Glutamatergic neuron (in vitro differentiated cells): ENCODE measurements around the gene TMEM248. TPM values are rescaled to one million over a fixed set of nuclear protein-coding genes. Genes with fewer than 3 reads are reported as not detected.
"Not testable (repeated sequence)": the region's sequence is repeated elsewhere in the genome, so short reads cannot be mapped to it uniquely, and the experiment has no call there.

Source experiments
- DNase-seq: peaks from one replicate; pipeline ENCODE4 v3.0.0; 2022
- H3K27ac Mint-ChIP-seq: one replicate; pipeline ENCODE4 v1.8.0; 2020; ENCODE audit warnings: mild to moderate bottlenecking, mixed read lengths, inconsistent platforms; ENCODE audit not compliant: unreplicated experiment
- H3K27me3 Mint-ChIP-seq: one replicate; pipeline ENCODE4 v1.8.0; 2020; ENCODE audit warnings: mild to moderate bottlenecking, moderate library complexity, mixed read lengths, inconsistent platforms; ENCODE audit not compliant: unreplicated experiment
- H3K36me3 Mint-ChIP-seq: one replicate; pipeline ENCODE4 v1.8.0; 2020; ENCODE audit warnings: mild to moderate bottlenecking, mixed read lengths, inconsistent platforms; ENCODE audit not compliant: unreplicated experiment
- H3K4me1 Mint-ChIP-seq: one replicate; pipeline ENCODE4 v1.8.0; 2020; ENCODE audit warnings: mild to moderate bottlenecking, low read depth, mixed read lengths, inconsistent platforms; ENCODE audit not compliant: unreplicated experiment
- H3K4me3 Mint-ChIP-seq: one replicate; pipeline ENCODE4 v1.8.0; 2020; ENCODE audit warnings: mild to moderate bottlenecking, mixed read lengths, inconsistent platforms; ENCODE audit not compliant: unreplicated experiment
- H3K9me3 Mint-ChIP-seq: one replicate; pipeline ENCODE4 v1.8.0; 2020; ENCODE audit warnings: mild to moderate bottlenecking, moderate library complexity, mixed read lengths, inconsistent platforms; ENCODE audit not compliant: unreplicated experiment
- total RNA-seq: library from RNA; stranded (reverse); fragmentation: NEBNext Ultra II Directional; extraction: Animal tissue kit (Norgen Biotek cat#: 25700); gene quantifications from one replicate; pipeline ENCODE4 v1.2.1, GENCODE V29; 2021; ENCODE audit not compliant: unreplicated experiment
- TF ChIP-seq, protein P1 (sequence below): fragments of 200-600 bp; sonication (generic); IDR thresholded peaks from one replicate; pipeline ENCODE4 v1.5.0; 2021; ENCODE audit not compliant: partially characterized antibody, unreplicated experiment

Gene TMEM248
- total RNA-seq, 1 donor from 2014 or later: 62.6 TPM

DNA sequence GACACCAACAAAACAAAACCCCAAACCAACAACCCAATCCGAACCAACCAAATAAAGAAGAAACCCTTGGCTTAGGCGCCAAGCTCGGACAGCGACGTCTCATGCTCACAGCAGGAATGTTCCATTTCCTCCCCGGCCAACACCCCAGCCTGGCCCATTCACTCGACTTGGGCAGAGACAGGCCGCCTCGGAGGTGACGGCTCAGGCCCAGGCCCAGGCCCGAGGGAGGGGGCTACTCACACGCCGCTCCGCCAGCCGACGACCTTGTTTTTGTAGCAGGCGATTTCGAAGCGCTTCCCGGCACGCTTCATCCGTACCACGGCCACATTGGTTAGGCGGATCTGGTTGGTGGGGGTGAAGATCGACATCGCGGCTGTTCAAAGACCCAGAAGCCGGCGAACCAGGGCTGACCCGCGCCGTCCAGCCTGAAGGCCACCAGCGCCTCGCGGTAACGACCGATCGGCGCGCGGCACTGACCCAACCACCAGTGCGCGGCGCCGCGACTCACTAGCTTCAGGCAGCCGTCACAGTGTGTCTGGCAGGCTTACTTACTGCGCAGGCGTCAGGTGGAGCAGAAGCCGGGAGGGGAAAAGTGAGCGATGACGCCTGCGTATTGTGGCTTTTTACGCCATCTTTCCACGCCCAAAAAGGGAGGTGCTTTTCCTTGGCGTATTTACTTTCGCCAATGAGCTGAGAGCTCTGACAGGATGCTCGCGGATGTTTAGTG lies 74.2 kb downstream of the TMEM248 start, which contains the start of gene SBDS:
SBDS (minus strand) TSS at position 537 of the 727 bp plus-strand sequence; CDS start at position 368, 169 bp downstream.
- Mint-ChIP-seq H3K27ac (peak within 1 kb of the TSS; percentile 97), H3K4me3 (peak within 1 kb of the TSS; percentile 99)
- not testable (repeated sequence) for H3K4me1 Mint-ChIP-seq, H3K27me3 Mint-ChIP-seq, H3K36me3 Mint-ChIP-seq, H3K9me3 Mint-ChIP-seq
- peak; percentile 91 for DNase-seq

DNA sequence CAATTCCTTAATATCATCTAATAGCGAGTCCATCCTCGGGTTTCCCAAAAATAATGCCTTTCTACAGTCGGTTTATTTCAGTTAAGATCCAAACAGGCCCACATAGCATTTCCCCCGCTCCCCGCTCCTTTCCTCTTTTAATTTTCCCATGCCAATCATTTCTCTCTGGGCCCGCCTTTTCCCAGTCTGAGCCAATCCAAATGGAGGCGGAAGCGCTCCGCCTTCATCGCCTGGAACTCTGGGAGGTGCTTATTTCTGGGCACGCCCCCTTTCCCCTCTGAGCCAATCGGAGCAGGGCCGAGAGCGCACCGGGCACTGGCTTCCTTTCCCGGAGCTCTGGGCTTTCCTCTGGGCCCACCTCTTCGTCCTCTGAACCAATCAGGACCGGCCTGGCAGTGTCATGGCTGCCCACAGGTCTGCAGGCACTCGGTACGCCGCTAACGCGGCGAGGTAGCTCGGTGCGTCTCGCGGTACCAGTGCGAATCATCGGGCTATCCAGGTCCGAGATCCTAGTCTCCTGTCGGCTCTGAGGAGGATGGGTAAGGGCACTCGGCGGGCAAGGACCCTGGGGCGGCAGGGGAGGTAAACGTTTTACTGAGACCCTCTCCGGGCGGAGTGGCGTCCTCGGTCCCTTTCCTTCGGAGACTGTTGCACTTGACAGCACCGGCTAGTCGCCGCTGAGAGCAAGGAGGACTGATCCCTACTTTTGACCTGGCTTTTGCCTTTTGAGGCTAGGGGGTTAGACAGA lies 75.6 kb downstream of the TMEM248 start, which contains the start of gene TYW1:
TYW1 (plus strand) TSS at position 390 of the 748 bp plus-strand sequence; CDS start at position 536, 146 bp downstream.
- H3K27me3 Mint-ChIP-seq, H3K4me1 Mint-ChIP-seq, H3K9me3 Mint-ChIP-seq, H3K36me3 Mint-ChIP-seq: not testable (repeated sequence)
- H3K4me3 Mint-ChIP-seq: peak within 1 kb of the TSS; percentile 99
- peak within 1 kb of the TSS; percentile 95 for H3K27ac Mint-ChIP-seq
- DNase-seq: peak; percentile 97

DNA sequence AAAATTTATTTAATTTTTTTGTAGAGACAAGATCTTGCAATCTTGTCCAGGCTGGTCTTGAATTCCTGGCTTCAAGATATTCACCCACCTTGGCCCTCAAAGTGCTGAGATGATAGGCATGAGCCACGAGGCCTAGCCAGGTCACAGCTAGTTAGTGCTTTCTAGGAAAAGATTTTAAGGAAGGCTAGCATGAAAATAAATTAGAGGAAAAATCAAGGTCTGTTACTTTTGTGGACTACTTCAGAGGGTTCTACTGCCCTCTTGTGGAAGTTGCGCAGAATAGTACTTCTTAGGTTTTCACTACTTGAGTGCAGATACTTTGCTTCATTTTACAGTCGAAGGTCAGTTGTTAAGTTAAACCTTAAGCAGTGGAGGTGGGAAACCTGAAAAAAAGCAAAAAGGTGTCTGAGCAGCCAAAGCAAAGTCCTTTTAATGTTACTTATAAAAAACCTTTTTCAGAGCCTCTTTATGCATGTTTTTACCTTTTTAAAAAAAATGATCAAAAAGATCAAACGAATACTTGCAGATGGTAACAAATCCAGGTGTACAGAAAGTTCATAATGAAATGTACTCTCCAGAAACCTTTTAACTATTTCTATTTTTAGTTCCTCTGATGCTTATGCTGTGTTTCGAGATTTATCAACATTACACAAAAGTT lies 79.7 kb downstream of the TMEM248 start:
- H3K9me3 Mint-ChIP-seq, DNase-seq, H3K4me3 Mint-ChIP-seq, H3K27me3 Mint-ChIP-seq, H3K27ac Mint-ChIP-seq, H3K4me1 Mint-ChIP-seq, H3K36me3 Mint-ChIP-seq: not testable (repeated sequence)
- TF ChIP-seq, protein P1, sequence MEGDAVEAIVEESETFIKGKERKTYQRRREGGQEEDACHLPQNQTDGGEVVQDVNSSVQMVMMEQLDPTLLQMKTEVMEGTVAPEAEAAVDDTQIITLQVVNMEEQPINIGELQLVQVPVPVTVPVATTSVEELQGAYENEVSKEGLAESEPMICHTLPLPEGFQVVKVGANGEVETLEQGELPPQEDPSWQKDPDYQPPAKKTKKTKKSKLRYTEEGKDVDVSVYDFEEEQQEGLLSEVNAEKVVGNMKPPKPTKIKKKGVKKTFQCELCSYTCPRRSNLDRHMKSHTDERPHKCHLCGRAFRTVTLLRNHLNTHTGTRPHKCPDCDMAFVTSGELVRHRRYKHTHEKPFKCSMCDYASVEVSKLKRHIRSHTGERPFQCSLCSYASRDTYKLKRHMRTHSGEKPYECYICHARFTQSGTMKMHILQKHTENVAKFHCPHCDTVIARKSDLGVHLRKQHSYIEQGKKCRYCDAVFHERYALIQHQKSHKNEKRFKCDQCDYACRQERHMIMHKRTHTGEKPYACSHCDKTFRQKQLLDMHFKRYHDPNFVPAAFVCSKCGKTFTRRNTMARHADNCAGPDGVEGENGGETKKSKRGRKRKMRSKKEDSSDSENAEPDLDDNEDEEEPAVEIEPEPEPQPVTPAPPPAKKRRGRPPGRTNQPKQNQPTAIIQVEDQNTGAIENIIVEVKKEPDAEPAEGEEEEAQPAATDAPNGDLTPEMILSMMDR: peak; percentile 55

DNA sequence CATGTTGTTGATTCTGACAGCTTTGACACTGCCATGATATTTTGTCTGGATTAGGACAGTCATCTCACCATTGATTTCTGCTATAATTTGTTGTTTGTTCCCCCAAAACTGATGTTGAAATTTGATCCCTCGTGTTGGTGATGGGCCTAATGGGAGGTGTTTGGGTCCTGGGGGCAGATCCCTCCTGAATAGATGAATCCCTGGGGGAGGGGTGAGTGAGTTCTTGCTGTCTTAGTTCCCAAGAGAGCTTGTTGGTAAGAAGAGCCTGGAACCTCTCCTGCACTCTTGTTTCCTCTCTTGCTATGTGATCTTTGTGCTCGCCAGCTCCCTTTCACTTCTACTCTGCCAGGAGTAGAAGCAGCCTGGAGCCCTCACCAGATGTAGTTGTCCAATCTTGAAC lies 83.1 kb downstream of the TMEM248 start:
- H3K4me1 Mint-ChIP-seq, H3K36me3 Mint-ChIP-seq, DNase-seq, H3K27me3 Mint-ChIP-seq, H3K9me3 Mint-ChIP-seq, H3K4me3 Mint-ChIP-seq, H3K27ac Mint-ChIP-seq: not testable (repeated sequence)

DNA sequence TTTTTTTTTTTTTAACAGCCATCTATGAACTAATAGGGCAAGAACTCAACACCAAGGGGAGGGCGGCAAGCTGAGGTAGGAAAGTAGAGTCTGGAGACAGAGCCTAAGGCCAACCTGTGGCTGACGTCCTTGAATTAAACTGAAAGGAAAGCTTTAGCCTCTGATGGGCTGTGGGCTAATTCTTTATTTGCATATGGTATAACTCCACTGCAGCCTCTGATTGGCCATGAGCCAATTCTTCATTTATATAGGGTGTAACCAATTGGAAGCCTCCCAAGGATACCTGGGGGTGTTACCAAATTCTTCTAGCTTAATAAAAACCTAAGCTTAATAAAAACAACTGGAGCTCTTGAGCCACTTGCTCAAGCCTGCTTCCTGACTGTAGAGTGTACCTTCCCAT lies 85.9 kb downstream of the TMEM248 start:
- DNase-seq: no peak
- peaks cover 1% of the 10 kb centered on the region for H3K9me3 Mint-ChIP-seq

More for the DNA sequence above, 85.9 kb downstream of the TMEM248 start:
- TF ChIP-seq, protein P1: no peak
- Mint-ChIP-seq H3K4me1 (peaks cover 2% of the 10 kb centered on the region), H3K27me3 (no peaks in the 10 kb centered on the region), H3K36me3 (no peaks in the 10 kb centered on the region), H3K27ac (no peak overlapping the region), H3K4me3 (no peak overlapping the region)

Other genes starting within 250 kb of the TMEM248 start
- 14.1 TPM for gene RABGEF1, start 180.5 kb upstream of the TMEM248 start, total RNA-seq
- 66.3 TPM for gene SBDS, start 74.4 kb downstream of the TMEM248 start, total RNA-seq
- 17.7 TPM for gene TYW1, start 75.6 kb downstream of the TMEM248 start, total RNA-seq